Astrocyte (in vitro differentiated cells and primary cell): Measurements from ENCODE around the gene ATP11A. TPM values are rescaled to one million over a fixed set of nuclear protein-coding genes. Genes with fewer than 3 reads are reported as not detected.

Experiments
- DNase-seq: peaks from one replicate; pipeline ENCODE4 v3.0.0-alpha.2; 2010; ENCODE audit warnings: low read depth
- FAIRE-seq: peaks from 2 replicates; lab custom pipeline; 2011; peaks lifted over from hg19 to GRCh38; lab: Jason Lieb, UNC
- H2AFZ ChIP-seq: 2 replicates; pipeline ENCODE4 v1.6.0; 2012; ENCODE audit warnings: low read depth, low read length, inconsistent platforms
- H3K27ac ChIP-seq: 2 replicates; pipeline ENCODE4 v1.5.1; 2011; ENCODE audit warnings: low read depth, low read length, inconsistent platforms
- H3K27me3 ChIP-seq: 2 replicates; pipeline ENCODE4 v1.6.0; 2011; ENCODE audit warnings: low read length, inconsistent platforms; ENCODE audit not compliant: insufficient read depth
- H3K36me3 ChIP-seq: 2 replicates; pipeline ENCODE4 v1.5.1; 2011; ENCODE audit warnings: low read length, inconsistent platforms; ENCODE audit not compliant: insufficient read depth
- H3K4me1 ChIP-seq: 2 replicates; pipeline ENCODE4 v1.5.1; 2011; ENCODE audit warnings: low read length, inconsistent platforms; ENCODE audit not compliant: insufficient read depth
- H3K4me2 ChIP-seq: 2 replicates; pipeline ENCODE4 v1.6.0; 2012; ENCODE audit warnings: low read length, inconsistent platforms
- H3K4me3 ChIP-seq: 2 replicates; pipeline ENCODE4 v1.5.1; 2011; ENCODE audit warnings: low read depth, mild to moderate bottlenecking, low read length, inconsistent platforms; ENCODE audit not compliant: insufficient read depth
- H3K79me2 ChIP-seq: 2 replicates; pipeline ENCODE4 v1.6.0; 2012; ENCODE audit warnings: mild to moderate bottlenecking, low read length, inconsistent platforms; ENCODE audit not compliant: insufficient read depth
- H3K9ac ChIP-seq: 2 replicates; pipeline ENCODE4 v1.6.0; 2012; ENCODE audit warnings: mild to moderate bottlenecking, low read length, inconsistent platforms
- H3K9me3 ChIP-seq: 2 replicates; pipeline ENCODE4 v1.5.1; 2012; ENCODE audit warnings: low read depth, mild to moderate bottlenecking, low read length, inconsistent platforms; ENCODE audit not compliant: insufficient read depth
- H4K20me1 ChIP-seq: 2 replicates; pipeline ENCODE4 v1.6.0; 2012; ENCODE audit warnings: low read length, inconsistent platforms; ENCODE audit not compliant: insufficient read depth
- H3K27ac Mint-ChIP-seq: one replicate; pipeline ENCODE4 v1.8.0; 2021; ENCODE audit warnings: mild to moderate bottlenecking, mixed read lengths; ENCODE audit not compliant: unreplicated experiment
- H3K27me3 Mint-ChIP-seq: one replicate; pipeline ENCODE4 v1.8.0; 2021; ENCODE audit warnings: low read depth, mixed read lengths; ENCODE audit not compliant: unreplicated experiment
- H3K36me3 Mint-ChIP-seq: one replicate; pipeline ENCODE4 v1.8.0; 2021; ENCODE audit warnings: low read depth, mixed read lengths; ENCODE audit not compliant: unreplicated experiment
- H3K4me1 Mint-ChIP-seq: one replicate; pipeline ENCODE4 v1.8.0; 2021; ENCODE audit warnings: low read depth, mixed read lengths; ENCODE audit not compliant: unreplicated experiment
- H3K4me3 Mint-ChIP-seq: one replicate; pipeline ENCODE4 v1.8.0; 2021; ENCODE audit warnings: mild to moderate bottlenecking, moderate library complexity, mixed read lengths; ENCODE audit not compliant: unreplicated experiment
- H3K9me3 Mint-ChIP-seq: one replicate; pipeline ENCODE4 v1.8.0; 2021; ENCODE audit warnings: mild to moderate bottlenecking, mixed read lengths; ENCODE audit not compliant: unreplicated experiment
- EZH2 ChIP-seq: IDR thresholded peaks from 2 replicates; pipeline ENCODE4 v1.6.1; 2012; ENCODE audit warnings: mild to moderate bottlenecking, low read length, inconsistent platforms; ENCODE audit not compliant: insufficient read depth
- total RNA-seq: library from RNA; stranded (reverse); gene quantifications from 2 replicates; pipeline ENCODE4 v1.2.1, GENCODE V29; 2021
- TF ChIP-seq, protein P1 (sequence below): IDR thresholded peaks from 2 replicates; pipeline ENCODE4 v1.5.1; 2011; ENCODE audit warnings: low read depth, mild to moderate bottlenecking, inconsistent platforms, low read length, moderate library complexity; ENCODE audit not compliant: insufficient read depth

ATP11A gene
- total RNA-seq, 1 donor from 2014 or later, result 38.9 TPM

DNA sequence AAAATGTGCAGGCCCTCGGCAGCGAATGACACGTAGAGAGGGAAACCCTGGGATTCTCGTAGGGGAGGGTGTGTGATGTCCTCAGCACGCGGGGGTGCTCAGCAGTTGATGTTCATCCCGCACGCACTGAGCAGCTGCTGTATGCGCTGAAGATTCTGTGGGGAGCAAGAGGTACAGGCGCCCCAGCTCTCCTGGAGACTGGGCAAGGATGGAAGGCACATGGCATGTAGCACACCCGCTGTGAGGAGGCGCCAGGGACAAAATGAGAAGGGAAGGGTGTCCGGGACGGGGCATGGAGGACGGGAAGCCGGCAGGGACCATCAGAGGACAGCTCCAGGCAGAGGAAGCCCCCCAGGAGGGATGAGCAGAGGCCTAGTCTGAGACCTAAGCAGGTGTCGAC is 15.4 kb downstream of the ATP11A start:
- Histone ChIP-seq H3K27me3 (no peaks in the 10 kb centered on the region), H3K4me3 (no peak overlapping the region), H3K4me1 (no peaks in the 10 kb centered on the region), H4K20me1 (peaks cover 7% of the 10 kb centered on the region), H3K79me2 (peaks cover 3% of the 10 kb centered on the region), H3K36me3 (no peaks in the 10 kb centered on the region), H3K9ac (no peak overlapping the region), H3K27ac (no peak overlapping the region), H3K4me2 (no peak overlapping the region), H2AFZ (no peak overlapping the region), H3K9me3 (no peaks in the 10 kb centered on the region)
- no peaks in the 10 kb centered on the region for H3K27me3 Mint-ChIP-seq
- H3K36me3 Mint-ChIP-seq, result peaks cover 4% of the 10 kb centered on the region
- FAIRE-seq (no peak), DNase-seq (no peak)
- H3K9me3 Mint-ChIP-seq, result no peaks in the 10 kb centered on the region
- peaks cover 15% of the 10 kb centered on the region for H3K4me1 Mint-ChIP-seq
- H3K27ac Mint-ChIP-seq, result no peak overlapping the region
- TF ChIP-seq, protein P1, sequence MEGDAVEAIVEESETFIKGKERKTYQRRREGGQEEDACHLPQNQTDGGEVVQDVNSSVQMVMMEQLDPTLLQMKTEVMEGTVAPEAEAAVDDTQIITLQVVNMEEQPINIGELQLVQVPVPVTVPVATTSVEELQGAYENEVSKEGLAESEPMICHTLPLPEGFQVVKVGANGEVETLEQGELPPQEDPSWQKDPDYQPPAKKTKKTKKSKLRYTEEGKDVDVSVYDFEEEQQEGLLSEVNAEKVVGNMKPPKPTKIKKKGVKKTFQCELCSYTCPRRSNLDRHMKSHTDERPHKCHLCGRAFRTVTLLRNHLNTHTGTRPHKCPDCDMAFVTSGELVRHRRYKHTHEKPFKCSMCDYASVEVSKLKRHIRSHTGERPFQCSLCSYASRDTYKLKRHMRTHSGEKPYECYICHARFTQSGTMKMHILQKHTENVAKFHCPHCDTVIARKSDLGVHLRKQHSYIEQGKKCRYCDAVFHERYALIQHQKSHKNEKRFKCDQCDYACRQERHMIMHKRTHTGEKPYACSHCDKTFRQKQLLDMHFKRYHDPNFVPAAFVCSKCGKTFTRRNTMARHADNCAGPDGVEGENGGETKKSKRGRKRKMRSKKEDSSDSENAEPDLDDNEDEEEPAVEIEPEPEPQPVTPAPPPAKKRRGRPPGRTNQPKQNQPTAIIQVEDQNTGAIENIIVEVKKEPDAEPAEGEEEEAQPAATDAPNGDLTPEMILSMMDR, result no peak
- no peak for TF ChIP-seq EZH2
- H3K4me3 Mint-ChIP-seq, result no peak overlapping the region

DNA sequence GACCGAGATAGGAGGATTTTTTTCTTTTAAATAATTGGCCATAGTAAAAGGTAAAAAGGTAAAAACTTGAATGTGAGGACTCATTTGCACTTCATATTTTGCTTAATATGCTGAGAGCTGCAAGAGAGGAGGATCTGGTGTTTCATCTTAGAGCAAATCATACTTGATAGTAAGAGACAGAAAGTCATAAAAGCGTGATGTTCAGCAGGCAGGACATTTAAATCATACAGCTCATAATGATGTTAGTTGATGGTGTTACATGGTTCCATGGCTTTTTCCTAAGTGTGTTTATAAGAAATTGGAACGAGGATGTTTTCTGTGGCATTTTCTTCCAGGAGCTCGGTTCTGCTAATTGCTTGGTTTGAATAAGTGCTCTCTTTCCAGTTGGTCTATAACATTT is 16.3 kb downstream of the ATP11A start:
- H4K20me1 ChIP-seq, result peaks cover 7% of the 10 kb centered on the region

More for the DNA sequence above, 16.3 kb downstream of the ATP11A start:
- TF ChIP-seq, protein P1, result no peak
- no peak for TF ChIP-seq EZH2
- FAIRE-seq (no peak), DNase-seq (no peak)
- Histone ChIP-seq H3K9me3 (no peaks in the 10 kb centered on the region), H3K27ac (no peak overlapping the region), H3K4me3 (no peak overlapping the region), H3K4me1 (peaks cover 1% of the 10 kb centered on the region), H3K27me3 (no peaks in the 10 kb centered on the region), H3K4me2 (no peak overlapping the region), H2AFZ (no peak overlapping the region), H3K9ac (no peak overlapping the region), H3K36me3 (no peaks in the 10 kb centered on the region), H3K79me2 (peaks cover 3% of the 10 kb centered on the region)
- no peak overlapping the region for H3K27ac Mint-ChIP-seq
- H3K36me3 Mint-ChIP-seq, result peaks cover 4% of the 10 kb centered on the region
- no peak overlapping the region for H3K4me3 Mint-ChIP-seq
- peaks cover 19% of the 10 kb centered on the region for H3K4me1 Mint-ChIP-seq
- H3K9me3 Mint-ChIP-seq, result no peaks in the 10 kb centered on the region
- H3K27me3 Mint-ChIP-seq, result no peaks in the 10 kb centered on the region
